IMR-90 (cell line): ENCODE results near the gene NRN1. TPM values are rescaled to one million over a fixed set of nuclear protein-coding genes. Genes with fewer than 3 reads are reported as not detected.
A peak's percentile ranks its signal among the peaks of the same experiment; 100 is the strongest.

ENCODE experiments used
- ATAC-seq: fragments of 200-7000 bp; cut with Tn5 transposase; 2 replicates; pipeline ENCODE4 v1.9.1; 2020; ENCODE audit warnings: low read depth, mild to moderate bottlenecking, moderate library complexity
- BruUV-seq: library from RNA; stranded (reverse); fragments of 400-500 nt; replicated peaks from 2 replicates; lab custom pipeline; 2021; lab: Mats Ljungman, UMichigan
- CTCF ChIA-PET: fragments of 300-600 bp; formaldehyde crosslinking; extraction: SDS; loops from one replicate; lab custom pipeline; 2021; ENCODE audit warnings: antibody characterized with exemption; lab: Yijun Ruan, JAX
- POLR2A ChIA-PET: fragments of 300-600 bp; sonication (Branson Sonifier 250); formaldehyde crosslinking; loops from one replicate; lab custom pipeline; 2022; ENCODE audit warnings: antibody characterized with exemption; ENCODE audit not compliant: unreplicated experiment; lab: Charles Lee
- DNase-seq: peaks from one replicate; pipeline ENCODE4 v3.0.0; 2013
- H2AFZ ChIP-seq: replicated peaks from 2 replicates; pipeline ENCODE3; 2013; ENCODE audit warnings: low read length, mild to moderate bottlenecking; ENCODE audit not compliant: poor library complexity
- H2AK5ac ChIP-seq: 2 replicates; pipeline ENCODE4 v1.6.1; 2013; ENCODE audit warnings: low read depth, low read length, inconsistent platforms
- H2AK9ac ChIP-seq: replicated peaks from 2 replicates; pipeline ENCODE3; 2013; ENCODE audit warnings: mild to moderate bottlenecking, low read depth, low read length, moderate library complexity; ENCODE audit not compliant: poor library complexity
- H2BK120ac ChIP-seq: 2 replicates; pipeline ENCODE4 v1.6.1; 2013; ENCODE audit warnings: low read depth, low read length, inconsistent platforms
- H2BK15ac ChIP-seq: 3 replicates; pipeline ENCODE4 v1.6.1; 2013; ENCODE audit warnings: low read depth, low read length, inconsistent platforms
- H2BK20ac ChIP-seq: 2 replicates; pipeline ENCODE4 v1.6.1; 2013; ENCODE audit warnings: low read depth, mild to moderate bottlenecking, inconsistent platforms, low read length, moderate library complexity
- H2BK5ac ChIP-seq: 2 replicates; pipeline ENCODE4 v1.6.1; 2013; ENCODE audit warnings: mild to moderate bottlenecking, low read depth, low read length, inconsistent platforms; ENCODE audit not compliant: poor library complexity, severe bottlenecking
- H3K14ac ChIP-seq: replicated peaks from 2 replicates; pipeline ENCODE4 v1.6.1; 2013; ENCODE audit warnings: low read depth, low read length, inconsistent platforms
- H3K18ac ChIP-seq: 2 replicates; pipeline ENCODE4 v1.6.1; 2013; ENCODE audit warnings: low read depth, low read length, control low read depth
- H3K23ac ChIP-seq: 2 replicates; pipeline ENCODE4 v1.6.1; 2013; ENCODE audit warnings: low read depth, low read length, inconsistent platforms
- H3K27ac ChIP-seq: 2 replicates; pipeline ENCODE4 v1.5.1; 2013; ENCODE audit warnings: mild to moderate bottlenecking, control low read depth, low read length; ENCODE audit not compliant: insufficient read depth
- H3K27me3 ChIP-seq: 2 replicates; pipeline ENCODE4 v1.6.1; 2013; ENCODE audit warnings: low read length; ENCODE audit not compliant: control insufficient read depth, insufficient read depth
- H3K36me3 ChIP-seq: 2 replicates; pipeline ENCODE4 v1.6.1; 2013; ENCODE audit warnings: low read length, mixed read lengths; ENCODE audit not compliant: control insufficient read depth, insufficient read depth
- H3K4ac ChIP-seq: 2 replicates; pipeline ENCODE4 v1.6.1; 2013; ENCODE audit warnings: low read depth, low read length, inconsistent platforms
- H3K4me1 ChIP-seq: 2 replicates; pipeline ENCODE4 v1.6.1; 2013; ENCODE audit warnings: low read length, mixed read lengths; ENCODE audit not compliant: control insufficient read depth, insufficient read depth
- H3K4me2 ChIP-seq: 2 replicates; pipeline ENCODE4 v1.6.1; 2013; ENCODE audit warnings: low read depth, mild to moderate bottlenecking, control low read depth, low read length, moderate library complexity
- H3K4me3 ChIP-seq: 2 replicates; pipeline ENCODE4 v1.5.1; 2013; ENCODE audit warnings: low read depth, mild to moderate bottlenecking, control low read depth, low read length, moderate library complexity; ENCODE audit not compliant: insufficient read depth
- H3K56ac ChIP-seq: 2 replicates; pipeline ENCODE4 v1.6.1; 2013; ENCODE audit warnings: low read length, inconsistent platforms; ENCODE audit not compliant: insufficient read depth; ENCODE audit errors: extremely low read depth
- H3K79me1 ChIP-seq, 2 experiments: 2 replicates each; pipeline ENCODE4 v1.6.1; 2013; ENCODE audit warnings: low read length in 2 of 2, inconsistent platforms in 1 of 2, low read depth in 1 of 2
- H3K9ac ChIP-seq: 2 replicates; pipeline ENCODE4 v1.6.1; 2013; ENCODE audit warnings: low read depth, low read length, control low read depth
- H3K9me1 ChIP-seq: 2 replicates; pipeline ENCODE4 v1.6.1; 2013; ENCODE audit warnings: low read length, inconsistent platforms; ENCODE audit not compliant: insufficient read depth
- H3K9me3 ChIP-seq: 2 replicates; pipeline ENCODE4 v1.6.1; 2013; ENCODE audit warnings: low read length; ENCODE audit not compliant: control insufficient read depth, insufficient read depth
- H4K20me1 ChIP-seq: 2 replicates; pipeline ENCODE4 v1.6.1; 2013; ENCODE audit warnings: low read length, inconsistent platforms; ENCODE audit not compliant: insufficient read depth
- H4K5ac ChIP-seq: 2 replicates; pipeline ENCODE4 v1.6.1; 2013; ENCODE audit warnings: mild to moderate bottlenecking, low read depth, low read length, control low read depth
- H4K8ac ChIP-seq, 2 experiments: 2 replicates each; pipeline ENCODE4 v1.6.1; 2013; ENCODE audit warnings: low read depth in 2 of 2, low read length in 2 of 2, control low read depth in 1 of 2, inconsistent platforms in 1 of 2
- H4K91ac ChIP-seq: 2 replicates; pipeline ENCODE4 v1.6.1; 2013; ENCODE audit warnings: low read depth, low read length, inconsistent platforms; ENCODE audit not compliant: insufficient read depth
- CEBPB ChIP-seq: IDR thresholded peaks from 2 replicates; pipeline ENCODE4 v1.6.1; 2012; ENCODE audit warnings: low read depth, low read length, improper control_type of control experiment
- WGBS, 2 experiments: methylation state at CpG; one replicate each; pipeline versions ENCODE4 v1.1.5 to v1.1.7; 2013; ENCODE audit warnings: missing lambda C conversion rate in 2 of 2; ENCODE audit not compliant: insufficient read length in 1 of 2; ENCODE audit errors: extremely low coverage in 2 of 2; 5-methylcytosine and 5-hydroxymethylcytosine counted together
- dilution Hi-C: fragments of 300-500 bp; cut with HindIII; formaldehyde crosslinking; loops from one replicate; pipeline ENCODE4 v1.14.3; 2018; ENCODE audit warnings: low sequenced_read_pairs; ENCODE audit not compliant: unreplicated experiment
- in situ Hi-C: fragments of 300-500 bp; cut with MboI; formaldehyde crosslinking; loops from 3 replicates; pipeline ENCODE4 v1.14.3; 2019; ENCODE audit warnings: low sequenced_read_pairs, inconsistent platforms, mixed read lengths
- intact Hi-C: fragments of 100-400 bp; cut with micrococcal nuclease; formaldehyde crosslinking; loops from 2 replicates; pipeline ENCODE4 v1.10.0; 2022
- polyA plus RNA-seq, 3 experiments: library from polyadenylated mRNA; depleted of rRNA; stranded (reverse); fragments of >200 nt; gene quantifications; 2 replicates each; pipeline ENCODE4 v1.2.3, GENCODE V29; 2012; ENCODE audit warnings: low replicate concordance in 1 of 3
- total RNA-seq: library from RNA; depleted of rRNA; stranded (reverse); fragments of >200 nt; gene quantifications from 2 replicates; pipeline ENCODE4 v1.2.3, GENCODE V29; 2012
- TF ChIP-seq, protein P1 (sequence below): fragments of 150-350 bp; IDR thresholded peaks from 2 replicates; pipeline ENCODE4 v1.6.1; 2017; ENCODE audit warnings: mild to moderate bottlenecking, antibody characterized with exemption, low read length, low read depth

The NRN1 gene
- total and polyA plus RNA-seq, 2 of the 4 experiments (the other 2 are of a cell fraction): not detected

DNA sequence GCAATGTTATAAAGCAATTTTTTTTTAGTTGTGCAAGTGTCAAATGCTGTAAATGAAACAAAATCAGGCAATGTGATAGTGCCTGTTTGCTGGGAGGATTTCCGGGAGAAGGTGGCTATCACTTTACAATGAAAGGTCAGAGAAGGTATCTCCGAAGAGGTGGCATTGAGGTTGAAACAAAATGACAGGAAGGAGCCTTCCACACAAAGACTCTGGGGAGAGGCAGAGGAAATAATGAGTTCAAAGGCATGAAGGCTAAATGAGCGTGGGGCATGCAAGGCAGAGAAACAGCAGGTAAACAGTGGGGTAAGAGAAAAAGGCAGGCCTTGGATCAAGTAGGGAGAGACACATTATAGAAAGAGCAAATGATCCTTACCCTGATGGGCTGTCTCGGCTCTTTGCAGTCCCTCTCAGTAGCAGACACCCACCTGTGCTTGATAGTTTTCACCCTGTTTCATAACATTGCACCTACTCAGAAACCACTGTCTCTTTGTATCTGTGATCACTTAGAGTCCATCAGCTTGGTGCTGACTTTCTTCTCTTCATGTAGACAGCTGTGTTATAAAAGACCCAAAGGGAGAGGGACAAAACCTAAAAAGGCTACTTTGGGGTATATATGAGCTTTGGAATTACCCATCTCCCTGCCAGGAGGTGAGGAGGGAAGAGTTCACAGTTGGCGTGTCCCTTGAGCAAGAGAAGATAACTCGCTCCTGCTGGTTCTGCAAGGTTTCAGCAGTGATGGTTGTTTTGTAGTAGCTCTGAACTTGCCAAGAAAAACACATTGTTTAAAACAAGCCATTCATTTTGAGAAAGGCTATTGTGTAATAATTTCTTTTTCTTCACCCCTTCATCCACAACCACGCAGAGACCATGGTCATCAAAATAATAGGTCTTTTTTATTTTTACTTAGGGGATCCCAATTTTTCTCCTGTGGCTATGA lies 22.3 kb downstream of the NRN1 start:
- Histone ChIP-seq H4K8ac (no peak overlapping the region), H3K36me3 (no peaks in the 10 kb centered on the region), H4K20me1 (no peaks in the 10 kb centered on the region), H3K18ac (no peak overlapping the region), H3K27ac (no peak overlapping the region), H3K56ac (no peak overlapping the region), H2AK9ac (no peak overlapping the region), H3K9me1 (no peaks in the 10 kb centered on the region), H2AK5ac (no peak overlapping the region), H2BK15ac (no peak overlapping the region), H2AFZ (no peak overlapping the region), H2BK20ac (no peak overlapping the region), H2BK5ac (no peak overlapping the region), H3K23ac (no peak overlapping the region), H3K9ac (no peak overlapping the region), H3K79me1 (no peaks in the 10 kb centered on the region), H4K91ac (no peak overlapping the region), H2BK120ac (no peak overlapping the region), H3K14ac (no peak overlapping the region), H4K5ac (no peak overlapping the region), H3K4me1 (no peaks in the 10 kb centered on the region), H3K27me3 (no peaks in the 10 kb centered on the region), H3K4me2 (no peak overlapping the region), H3K4ac (no peak overlapping the region), H3K9me3 (no peaks in the 10 kb centered on the region), H3K4me3 (no peak overlapping the region)
- ATAC-seq (no peak), DNase-seq (no peak)
- intact Hi-C loops: no loop called here
- WGBS, 2 experiments: no CpG with 5 or more reads among the region's 7 CpGs
- TF ChIP-seq, protein P1, sequence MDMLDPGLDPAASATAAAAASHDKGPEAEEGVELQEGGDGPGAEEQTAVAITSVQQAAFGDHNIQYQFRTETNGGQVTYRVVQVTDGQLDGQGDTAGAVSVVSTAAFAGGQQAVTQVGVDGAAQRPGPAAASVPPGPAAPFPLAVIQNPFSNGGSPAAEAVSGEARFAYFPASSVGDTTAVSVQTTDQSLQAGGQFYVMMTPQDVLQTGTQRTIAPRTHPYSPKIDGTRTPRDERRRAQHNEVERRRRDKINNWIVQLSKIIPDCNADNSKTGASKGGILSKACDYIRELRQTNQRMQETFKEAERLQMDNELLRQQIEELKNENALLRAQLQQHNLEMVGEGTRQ: no peak
- peak; percentile 26; the same call in 1 of the 2 replicates for TF ChIP-seq CEBPB
- no TSS peak for BruUV-seq
- in situ Hi-C loops: loop anchor here (25.0 kb wide), 1 partner anchor 522 kb away; no protein-coding TSS in a partner anchor
- dilution Hi-C loops: no loop called here
- ChIA-PET CTCF (no interaction called here), POLR2A (no interaction called here)
